Mucosa of descending colon (tissue), 3 donors: ENCODE data around the gene CLDN24. TPM values are rescaled to one million over a fixed set of nuclear protein-coding genes. Genes with fewer than 3 reads are reported as not detected.
"Not testable (repeated sequence)": the region's sequence is repeated elsewhere in the genome, so short reads cannot be mapped to it uniquely, and the experiment has no call there.

ENCODE experiments used
- ATAC-seq: fragments of 200-7000 bp; cut with Tn5 transposase; one replicate; pipeline ENCODE4 v1.9.1; 2020; ENCODE audit warnings: mild to moderate bottlenecking, moderate library complexity
- DNase-seq, 3 donors: peaks; one replicate each; pipeline ENCODE4 v3.0.0-alpha.2; 2020
- H3K36me3 ChIP-seq: fragments of 200-600 bp; one replicate; pipeline ENCODE4 v1.8.0; 2021; ENCODE audit warnings: low read depth, mild to moderate bottlenecking
- H3K4me1 ChIP-seq: fragments of 200-600 bp; one replicate; pipeline ENCODE4 v1.8.0; 2021; ENCODE audit warnings: low read depth, mild to moderate bottlenecking
- H3K4me3 ChIP-seq: fragments of 200-600 bp; one replicate; pipeline ENCODE4 v1.8.0; 2021; ENCODE audit warnings: mild to moderate bottlenecking
- H3K9me3 ChIP-seq: fragments of 200-600 bp; one replicate; pipeline ENCODE4 v1.8.0; 2021; ENCODE audit warnings: mild to moderate bottlenecking
- CTCF ChIP-seq: fragments of 200-600 bp; IDR thresholded peaks from one replicate; pipeline ENCODE4 v1.8.0; 2022; ENCODE audit warnings: antibody characterized with exemption, mild to moderate bottlenecking
- intact Hi-C, 2 donors: fragments of 100-400 bp; cut with DNase I in 1 of 2; cut with micrococcal nuclease in 1 of 2; formaldehyde crosslinking; loops; one replicate each; pipeline versions ENCODE4 v1.11.0 to v1.11.1; 2022; cut with DNase I, micrococcal nuclease
- total RNA-seq, 3 donors: library from RNA; stranded (reverse); fragmentation: NEBNext Ultra II Directional in 2 of 3; extraction: Animal tissue kit (Norgen Biotek cat#: 25700) in 2 of 3; gene quantifications; one replicate each; pipeline versions ENCODE4 v1.2.1 to v1.2.4, GENCODE V29; 2021 to 2023
- donor health status: DM: no; HTN: no; CAD: no; lungs with moderate emphysema.
- donor health status: DM: no; HTN: no; CAD: no.
- donor health status: DM: no; HTN: yes; CAD: no.

Gene CLDN24
- total RNA-seq, 3 donors from 2014 or later, result not detected

DNA sequence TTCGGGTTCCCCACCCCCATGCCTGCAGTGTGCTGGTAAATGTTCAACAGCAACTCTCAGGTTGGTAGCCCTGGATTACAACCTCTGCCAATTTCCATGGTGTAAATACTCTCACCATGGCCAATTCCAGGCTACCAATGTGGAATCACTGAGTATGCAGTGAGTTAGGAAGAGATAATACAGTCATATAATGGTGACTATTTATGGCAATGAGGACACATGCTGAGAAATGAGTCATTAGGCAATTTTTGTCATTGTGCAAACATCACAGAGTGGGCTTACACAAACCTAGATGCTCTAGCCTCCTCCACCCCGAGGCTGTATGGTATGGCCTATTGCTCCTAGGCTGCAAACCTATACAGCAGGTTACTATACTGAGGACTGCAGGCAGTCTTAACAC, 4.6 kb upstream of the CLDN24 start:
- TF ChIP-seq CTCF, result no peak
- no peak for ATAC-seq
- Histone ChIP-seq H3K36me3 (no peaks in the 10 kb centered on the region), H3K9me3 (no peaks in the 10 kb centered on the region), H3K4me1 (no peaks in the 10 kb centered on the region), H3K4me3 (no peak overlapping the region)
- no peak for DNase-seq
- intact Hi-C loops, result no loop called here

DNA sequence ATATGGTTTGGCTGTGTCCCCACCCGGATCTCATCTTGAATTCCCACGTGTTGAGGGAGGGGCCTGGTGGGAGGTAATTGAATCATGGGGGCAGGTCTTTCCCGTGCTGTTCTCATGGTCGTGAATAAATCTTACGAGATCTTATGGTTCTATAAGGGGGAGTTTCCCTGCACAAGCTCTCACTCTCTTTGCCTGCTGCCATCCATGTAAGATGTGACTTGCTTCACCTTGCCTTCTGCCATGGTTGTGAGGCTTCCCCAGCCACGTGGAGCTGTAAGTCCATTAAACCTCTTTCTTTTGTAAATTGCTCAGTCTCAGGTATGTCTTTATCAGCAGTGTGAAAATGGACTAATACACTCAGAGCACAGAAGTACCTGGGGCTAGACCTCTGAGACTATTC, 4.2 kb upstream of the CLDN24 start:
- DNase-seq, H3K4me1 ChIP-seq, H3K36me3 ChIP-seq, H3K4me3 ChIP-seq, H3K9me3 ChIP-seq, intact Hi-C loops, ATAC-seq: not testable (repeated sequence)

- DNase-seq (no peak), ATAC-seq (no peak)
- Histone ChIP-seq H3K4me1 (no peaks in the 10 kb centered on the region), H3K36me3 (no peaks in the 10 kb centered on the region), H3K9me3 (no peaks in the 10 kb centered on the region), H3K4me3 (no peak overlapping the region)
- intact Hi-C loops, result no loop called here
- TF ChIP-seq CTCF, result no peak
Observed at GRCh38 chr4:183324619-183325018, 2.4 kb upstream of the CLDN24 start.

DNA sequence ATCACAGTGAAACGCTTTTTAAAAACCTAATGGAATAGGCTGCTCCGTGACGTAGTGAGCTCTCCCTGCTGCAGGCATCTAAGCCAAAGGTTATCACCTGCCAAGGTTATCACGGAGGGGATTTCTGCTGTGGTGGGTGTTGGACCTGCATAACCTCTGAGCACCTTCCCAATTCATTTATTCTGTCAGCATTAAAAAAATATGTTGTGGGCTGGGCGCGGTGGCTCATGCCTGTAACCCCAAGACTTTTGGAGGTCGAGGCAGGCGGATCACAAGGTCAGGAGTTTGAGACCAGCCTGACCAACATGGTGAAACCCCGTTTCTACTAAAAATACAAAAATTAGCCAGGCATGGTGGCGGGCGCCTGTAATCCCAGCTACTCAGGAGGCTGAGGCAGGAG, 1.8 kb upstream of the CLDN24 start:
- DNase-seq, H3K36me3 ChIP-seq, intact Hi-C loops, H3K4me3 ChIP-seq, H3K9me3 ChIP-seq, ATAC-seq, H3K4me1 ChIP-seq: not testable (repeated sequence)

GRCh38 chr4:183323295-183323694, 1.1 kb upstream of the CLDN24 start:
- H3K4me1 ChIP-seq, result no peaks in the 10 kb centered on the region
- ATAC-seq, result no peak
- intact Hi-C loops, result no loop called here

GRCh38 chr4:183321516-183321915, 710 bp downstream of the CLDN24 start:
- H3K36me3 ChIP-seq, result no peaks in the 10 kb centered on the region
- intact Hi-C loops, result no loop called here
- H3K4me3 ChIP-seq, result no peak overlapping the region
- no peaks in the 10 kb centered on the region for H3K4me1 ChIP-seq
- DNase-seq (no peak), ATAC-seq (no peak)
- TF ChIP-seq CTCF, result no peak
- H3K9me3 ChIP-seq, result no peaks in the 10 kb centered on the region

More at GRCh38 chr4:183323295-183323694, 1.1 kb upstream of the CLDN24 start:
- H3K9me3 ChIP-seq, result no peaks in the 10 kb centered on the region
- H3K36me3 ChIP-seq, result no peaks in the 10 kb centered on the region
- no peak for TF ChIP-seq CTCF
- no peak overlapping the region for H3K4me3 ChIP-seq
- DNase-seq, result no peak

GRCh38 chr4:183321079-183321478, 1.1 kb downstream of the CLDN24 start:
- H3K4me3 ChIP-seq, result no peak overlapping the region
- H3K4me1 ChIP-seq, result no peaks in the 10 kb centered on the region
- H3K36me3 ChIP-seq, result no peaks in the 10 kb centered on the region
- no peaks in the 10 kb centered on the region for H3K9me3 ChIP-seq
- intact Hi-C loops, result no loop called here
- DNase-seq, result no peak
- no peak for TF ChIP-seq CTCF
- no peak for ATAC-seq
